Measurements from ENCODE around the gene PCID2.

- no peak for TF ChIP-seq CTCF (IDR thresholded peaks at IDR 0.05)
- TF ChIP-seq POLR2A (IDR thresholded peaks at IDR 0.05): no peak
These were observed 44.0 kb downstream of the PCID2 start for GRCh38 chr13:113164492-113164891.

Measured in stomach (tissue), 4 donors.